ENCODE measurements around the gene CARD10.
"Not testable (repeated sequence)": the region's sequence is repeated elsewhere in the genome, so short reads cannot be mapped to it uniquely, and the experiment has no call there.

Gene CARD10

DNA sequence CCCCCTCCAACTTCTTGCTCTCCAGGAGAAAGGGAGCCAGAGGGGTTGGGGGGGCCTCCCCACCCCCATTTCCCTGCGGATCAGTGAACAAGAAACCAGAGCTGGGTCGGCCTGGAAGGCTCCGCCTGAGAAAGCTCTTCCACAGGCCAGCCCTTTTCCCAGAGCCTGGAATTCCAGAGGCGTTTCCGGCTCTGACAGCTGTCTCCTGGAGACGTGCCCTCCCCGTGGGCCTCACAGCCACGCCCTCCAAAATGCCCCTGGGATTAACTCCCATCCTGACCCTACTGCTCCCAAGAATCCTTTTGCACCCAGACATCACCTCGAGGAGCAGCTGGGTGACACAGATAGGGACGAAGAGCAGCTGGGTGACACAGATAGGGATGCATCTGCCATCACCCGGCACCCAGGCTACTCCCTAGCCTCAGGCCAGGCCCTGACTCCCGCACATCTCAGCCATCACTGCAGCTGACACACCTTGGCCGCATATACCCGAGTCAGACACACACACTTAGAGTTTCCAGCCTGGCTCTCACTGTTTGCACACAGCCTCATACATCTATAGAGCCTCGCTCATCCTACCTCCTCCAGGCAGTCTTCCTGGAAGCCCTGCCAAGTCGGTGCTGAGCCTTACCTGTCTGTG, 33.4 kb upstream of the CARD10 start:
- no peak for DNase-seq

- no peak for DNase-seq
Observed at GRCh38 chr22:37551981-37552380, 32.8 kb upstream of the CARD10 start.

GRCh38 chr22:37550921-37551320, 31.7 kb upstream of the CARD10 start:
- not testable (repeated sequence) for DNase-seq

DNA sequence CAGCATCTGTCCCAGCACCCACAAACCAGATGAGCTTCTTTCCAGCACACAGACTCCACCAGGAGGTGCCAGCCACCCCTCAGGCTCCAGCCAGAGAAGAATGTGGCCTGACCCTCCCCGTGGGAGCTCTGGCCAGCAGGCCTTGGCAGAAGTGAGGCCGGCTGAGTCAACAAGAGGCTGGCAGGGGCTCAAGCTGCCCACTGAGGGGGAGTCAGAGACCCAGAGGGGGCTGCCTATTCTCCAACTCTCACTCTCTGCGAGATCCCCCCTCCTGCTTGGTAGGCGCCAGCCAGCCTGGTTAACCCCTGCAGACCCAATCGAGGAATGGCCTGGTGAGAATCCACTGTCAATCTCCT, 30.5 kb upstream of the CARD10 start:
- DNase-seq, result no peak

- no peak for DNase-seq
Observed at GRCh38 chr22:37547251-37547741, 28.1 kb upstream of the CARD10 start.

GRCh38 chr22:37546437-37547250, 27.4 kb upstream of the CARD10 start:
- no peak for DNase-seq

GRCh38 chr22:37545703-37546436, 26.7 kb upstream of the CARD10 start:
- no peak for DNase-seq

DNA sequence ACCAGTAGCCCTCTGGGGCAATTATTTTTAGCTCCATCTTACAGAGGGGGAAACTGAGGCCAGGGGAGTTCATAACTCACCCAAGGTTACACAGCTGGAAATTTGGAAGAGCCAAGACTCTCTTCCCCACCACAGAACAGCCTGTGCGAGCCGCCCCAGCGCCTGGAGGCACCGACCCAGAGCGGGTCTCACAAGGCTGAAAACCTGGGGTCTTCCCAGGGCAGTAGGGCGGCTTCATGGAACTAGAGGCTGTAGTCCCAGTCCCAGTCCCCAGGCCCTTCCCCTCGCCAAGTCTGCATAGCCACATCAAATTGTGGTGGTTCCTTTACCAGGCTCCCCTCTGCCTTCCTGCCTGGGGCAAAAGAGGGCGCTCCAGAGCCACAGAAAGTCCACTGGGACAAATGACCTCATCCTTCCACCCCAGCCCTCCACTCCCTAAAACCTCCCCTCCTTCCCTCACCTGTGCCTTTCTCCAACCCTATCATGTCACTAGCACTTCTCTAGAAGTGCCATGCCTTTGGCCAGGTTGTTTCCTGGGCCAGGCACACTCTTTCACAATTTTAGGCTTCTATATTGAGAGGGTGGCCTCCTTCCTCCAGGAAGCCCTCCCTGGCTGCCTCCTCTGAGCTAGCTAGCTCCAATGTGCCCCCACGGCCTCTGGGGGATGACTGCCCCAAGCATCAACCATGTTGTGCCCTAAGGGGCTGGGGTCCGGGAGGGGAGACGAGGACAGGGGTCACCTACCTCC, 25.9 kb upstream of the CARD10 start:
- peak; percentile 77 for DNase-seq

DNA sequence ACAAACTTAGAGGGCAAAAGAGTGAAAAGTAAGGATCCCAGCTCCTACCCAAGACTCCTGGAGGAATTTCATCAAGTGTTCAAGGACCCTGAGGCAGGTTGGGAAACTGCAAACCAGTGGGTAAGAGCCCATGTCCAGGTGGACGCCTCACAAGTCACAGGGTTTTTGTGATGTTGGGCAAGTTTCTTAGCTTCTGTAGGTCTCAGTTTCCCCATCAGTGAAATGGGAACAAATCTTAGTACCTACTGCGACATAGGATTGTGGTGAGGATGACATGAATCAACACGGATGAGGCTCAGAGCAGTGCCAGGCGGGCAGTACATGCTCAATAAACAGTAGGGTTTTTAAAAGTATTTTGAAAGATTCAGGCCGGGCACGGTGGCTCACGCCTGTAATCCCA, 23.7 kb upstream of the CARD10 start:
- DNase-seq, result no peak

- not testable (repeated sequence) for DNase-seq
Observed at GRCh38 chr22:37542416-37542815, 23.2 kb upstream of the CARD10 start.

- not testable (repeated sequence) for DNase-seq
Observed at GRCh38 chr22:37539790-37540189, 20.6 kb upstream of the CARD10 start.

- DNase-seq, result peak; percentile 93
Observed at GRCh38 chr22:37538590-37539357, 19.6 kb upstream of the CARD10 start.

GRCh38 chr22:37535159-37535558, 15.9 kb upstream of the CARD10 start:
- no peak for DNase-seq

- no peak for DNase-seq
Observed at GRCh38 chr22:37534445-37534844, 15.2 kb upstream of the CARD10 start.

DNA sequence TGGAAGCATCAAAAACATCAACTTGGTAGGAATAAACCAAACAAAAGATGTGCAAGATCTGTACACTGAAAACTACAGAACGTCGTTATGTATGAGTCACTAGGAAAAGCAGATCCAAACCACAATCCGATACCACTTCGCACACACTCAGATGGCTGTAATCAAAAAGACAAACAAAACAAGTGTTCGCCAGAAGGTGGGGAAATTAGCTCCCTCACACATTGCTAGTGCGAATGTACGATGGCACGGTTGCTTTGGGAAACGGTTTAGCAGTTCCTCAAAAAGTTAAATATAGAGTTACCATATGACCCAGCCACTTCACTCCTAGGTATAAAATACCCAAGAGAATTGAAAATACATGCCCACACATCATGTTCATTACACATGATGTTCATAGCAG, 14.8 kb upstream of the CARD10 start:
- DNase-seq, result no peak

DNA sequence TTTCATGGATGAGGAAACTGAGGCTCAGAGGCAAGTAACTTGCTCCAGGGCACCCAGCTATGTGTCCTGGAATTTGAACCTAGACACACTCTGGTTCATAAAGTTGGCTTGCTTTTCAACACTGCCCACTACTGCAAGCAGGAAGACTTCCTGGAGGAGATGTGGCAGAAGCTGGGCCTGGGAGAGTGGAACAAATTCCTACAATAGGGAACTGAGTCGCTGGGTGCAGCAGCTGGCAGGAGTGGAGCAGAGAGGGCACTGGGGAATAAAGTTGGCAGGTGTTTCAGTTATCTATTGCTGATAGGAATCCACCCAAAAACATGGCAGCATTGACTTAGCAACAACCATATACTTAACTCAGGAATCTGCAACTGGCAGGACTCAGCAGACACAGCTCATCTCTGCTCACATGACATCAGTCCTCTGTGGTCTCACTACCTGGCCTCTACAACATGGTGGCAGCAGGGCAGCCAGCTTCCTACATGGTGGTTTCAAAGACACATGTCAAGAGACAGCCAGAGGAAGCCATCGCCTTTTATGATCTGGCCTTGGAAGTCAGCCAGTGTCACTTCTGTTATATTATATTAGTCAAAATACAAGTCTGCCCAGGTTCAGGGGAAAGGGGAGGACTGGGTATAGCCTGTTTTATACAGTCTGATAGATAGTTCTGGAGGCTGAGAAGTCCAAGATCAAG, 10.6 kb upstream of the CARD10 start:
- no peak for DNase-seq

DNA sequence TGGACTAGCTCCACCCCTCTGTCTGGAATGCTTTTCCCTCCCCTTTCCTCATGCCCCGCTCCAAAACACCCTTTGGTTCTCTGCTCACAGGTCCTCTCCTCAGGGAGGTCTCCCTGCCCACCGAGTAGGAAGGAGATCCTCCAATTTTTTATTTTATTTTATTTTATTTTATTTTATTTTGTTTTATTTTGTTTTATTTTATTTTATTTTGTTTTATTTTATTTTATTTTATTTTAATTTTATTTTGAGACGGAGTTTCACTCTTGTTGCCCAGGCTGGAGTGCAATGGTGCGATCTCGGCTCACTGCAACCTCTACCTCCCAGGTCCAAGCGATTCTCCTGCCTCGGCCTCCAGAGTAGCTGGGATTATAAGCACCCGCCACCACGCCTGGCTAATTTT, 8.7 kb upstream of the CARD10 start:
- DNase-seq, result not testable (repeated sequence)

DNA sequence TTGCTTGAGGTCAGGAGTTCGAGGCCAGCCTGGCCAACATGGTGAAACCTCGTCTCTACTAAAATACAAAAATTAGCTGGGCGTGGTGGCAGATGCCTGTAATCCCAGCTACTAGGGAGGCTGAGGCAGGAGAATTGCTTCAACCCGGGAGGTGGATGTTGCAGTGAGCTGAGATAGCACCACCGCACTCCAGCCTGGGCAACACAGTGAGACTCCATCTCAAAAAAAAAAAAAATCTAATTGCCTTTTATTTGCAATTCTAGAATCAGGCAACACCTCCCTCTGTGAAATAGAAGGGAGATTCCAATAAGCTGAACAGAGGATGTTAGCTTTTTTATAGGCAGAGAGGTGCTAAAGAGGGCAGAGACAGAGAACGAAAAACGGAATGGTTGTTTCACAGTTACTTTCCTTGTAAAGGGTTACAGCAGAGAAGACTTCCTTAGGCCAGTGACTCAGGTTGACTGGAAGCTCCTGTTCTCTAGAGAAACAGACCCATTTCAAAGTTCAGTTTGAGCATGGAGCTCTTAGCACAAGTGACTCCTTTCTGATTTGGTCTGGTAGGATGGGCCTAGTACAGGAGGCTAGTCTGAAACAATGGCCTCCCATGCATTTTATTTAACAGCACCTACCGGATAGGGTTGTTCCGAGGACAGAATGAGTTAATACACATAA, 8.0 kb upstream of the CARD10 start:
- DNase-seq, result not testable (repeated sequence)

DNA sequence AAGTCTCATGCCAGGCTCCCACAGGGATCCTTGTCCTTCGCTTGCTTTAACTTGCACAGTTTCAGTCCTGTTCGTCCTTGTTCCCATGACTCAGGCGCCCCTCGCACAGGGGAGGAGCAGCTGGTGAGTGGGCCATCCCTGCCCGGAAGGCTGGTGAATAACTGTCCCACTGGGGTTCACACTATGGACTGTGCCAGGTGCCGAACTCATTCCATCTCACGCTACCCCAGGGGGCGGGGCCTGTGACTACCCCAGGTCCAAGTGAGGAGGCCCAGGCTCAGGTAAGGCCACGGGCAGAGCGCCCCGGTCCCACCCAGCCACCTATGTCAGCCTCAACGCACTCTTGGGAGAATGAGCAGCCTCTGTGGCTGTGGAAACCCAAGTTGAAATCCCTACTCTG, 7.2 kb upstream of the CARD10 start:
- DNase-seq, result no peak

GRCh38 chr22:37525746-37526350, 6.6 kb upstream of the CARD10 start:
- no peak for DNase-seq
